H9 (cell line): Measurements from ENCODE around the gene NOS1AP. TPM values are rescaled to one million over a fixed set of nuclear protein-coding genes. Genes with fewer than 3 reads are reported as not detected.

Source experiments
- DNase-seq: peaks from one replicate; pipeline ENCODE4 v3.0.0-alpha.2; 2017
- H2AFZ ChIP-seq: one replicate; pipeline ENCODE4 v1.6.1; 2013; ENCODE audit warnings: mild to moderate bottlenecking, low read length, control low read depth, moderate library complexity
- H2AK5ac ChIP-seq: 2 replicates; pipeline ENCODE4 v1.6.1; 2013; ENCODE audit warnings: low read length, control low read depth, mixed read lengths; ENCODE audit not compliant: insufficient read length
- H2BK120ac ChIP-seq: one replicate; pipeline ENCODE4 v1.6.1; 2013; ENCODE audit warnings: low read depth, mild to moderate bottlenecking, low read length, control low read depth, inconsistent platforms; ENCODE audit not compliant: poor library complexity, severe bottlenecking
- H2BK12ac ChIP-seq: 2 replicates; pipeline ENCODE4 v1.6.1; 2013; ENCODE audit warnings: low read length, control low read depth, mixed read lengths, low read depth; ENCODE audit not compliant: insufficient read length
- H2BK15ac ChIP-seq: 2 replicates; pipeline ENCODE4 v1.6.1; 2013; ENCODE audit warnings: low read depth, low read length, control low read depth
- H2BK20ac ChIP-seq: one replicate; pipeline ENCODE4 v1.6.1; 2013; ENCODE audit warnings: low read depth, mild to moderate bottlenecking, low read length, control low read depth, inconsistent platforms; ENCODE audit not compliant: poor library complexity, severe bottlenecking
- H2BK5ac ChIP-seq: 2 replicates; pipeline ENCODE4 v1.6.1; 2013; ENCODE audit warnings: low read length, control low read depth, mixed read lengths; ENCODE audit not compliant: insufficient read length
- H3K14ac ChIP-seq: 2 replicates; pipeline ENCODE4 v1.6.1; 2013; ENCODE audit warnings: low read length, control low read depth; ENCODE audit not compliant: insufficient read depth
- H3K18ac ChIP-seq: 2 replicates; pipeline ENCODE4 v1.6.1; 2013; ENCODE audit warnings: low read depth, mild to moderate bottlenecking, mixed read lengths, low read length, control low read depth; ENCODE audit not compliant: insufficient read length
- H3K23ac ChIP-seq: 2 replicates; pipeline ENCODE4 v1.6.1; 2013; ENCODE audit warnings: low read length, control low read depth, mixed read lengths, low read depth; ENCODE audit not compliant: insufficient read length
- H3K23me2 ChIP-seq: 2 replicates; pipeline ENCODE4 v1.6.1; 2013; ENCODE audit warnings: low read depth, mild to moderate bottlenecking, mixed read lengths, low read length, control low read depth; ENCODE audit not compliant: insufficient read length, poor library complexity, severe bottlenecking
- H3K27ac ChIP-seq: 2 replicates; pipeline ENCODE4 v1.5.1; 2013; ENCODE audit warnings: low read length, control low read depth, mixed read lengths, low read depth; ENCODE audit not compliant: insufficient read length
- H3K27me3 ChIP-seq: 2 replicates; pipeline ENCODE4 v1.6.1; 2013; ENCODE audit warnings: low read length, control low read depth, inconsistent platforms; ENCODE audit not compliant: insufficient read depth
- H3K4ac ChIP-seq: 2 replicates; pipeline ENCODE4 v1.6.1; 2013; ENCODE audit warnings: low read depth, mild to moderate bottlenecking, control low read depth, inconsistent platforms, low read length, moderate library complexity
- H3K4me1 ChIP-seq: 2 replicates; pipeline ENCODE4 v1.6.1; 2013; ENCODE audit warnings: low read length, control low read depth, inconsistent platforms; ENCODE audit not compliant: insufficient read depth
- H3K4me2 ChIP-seq: 2 replicates; pipeline ENCODE4 v1.6.1; 2013; ENCODE audit warnings: low read length, control low read depth, mixed read lengths; ENCODE audit not compliant: insufficient read length, insufficient read depth
- H3K56ac ChIP-seq: 2 replicates; pipeline ENCODE4 v1.6.1; 2013; ENCODE audit warnings: low read depth, mild to moderate bottlenecking, mixed read lengths, low read length, control low read depth; ENCODE audit not compliant: insufficient read length
- H3K79me1 ChIP-seq: 2 replicates; pipeline ENCODE4 v1.6.1; 2013; ENCODE audit warnings: low read depth, mild to moderate bottlenecking, moderate library complexity, low read length, control low read depth, inconsistent platforms; ENCODE audit not compliant: insufficient read depth, poor library complexity, severe bottlenecking
- H3K79me2 ChIP-seq: 2 replicates; pipeline ENCODE4 v1.6.1; 2013; ENCODE audit warnings: low read length, control low read depth, inconsistent platforms; ENCODE audit not compliant: insufficient read depth
- H3K9ac ChIP-seq: 2 replicates; pipeline ENCODE4 v1.6.1; 2013; ENCODE audit warnings: low read length, control low read depth, mixed read lengths; ENCODE audit not compliant: insufficient read length; ENCODE audit errors: extremely low read depth
- H3K9me3 ChIP-seq: one replicate; pipeline ENCODE4 v1.6.1; 2013; ENCODE audit warnings: low read depth, low read length, inconsistent platforms; ENCODE audit not compliant: control insufficient read depth
- H3T11ph ChIP-seq: one replicate; pipeline ENCODE4 v1.6.1; 2013; ENCODE audit warnings: mild to moderate bottlenecking, low read length, control low read depth, inconsistent platforms
- H4K20me1 ChIP-seq: one replicate; pipeline ENCODE4 v1.6.1; 2013; ENCODE audit not compliant: control insufficient read depth, insufficient read length, insufficient read depth
- H4K5ac ChIP-seq: 2 replicates; pipeline ENCODE4 v1.6.1; 2013; ENCODE audit warnings: low read depth, mild to moderate bottlenecking, mixed read lengths, low read length, control low read depth; ENCODE audit not compliant: insufficient read length
- H4K8ac ChIP-seq: replicated peaks from 2 replicates; pipeline ENCODE4 v1.6.1; 2013; ENCODE audit warnings: low read length, control low read depth, mixed read lengths, low read depth; ENCODE audit not compliant: insufficient read length
- H4K91ac ChIP-seq: 2 replicates; pipeline ENCODE4 v1.6.1; 2013; ENCODE audit warnings: low read depth, mild to moderate bottlenecking, moderate library complexity, mixed read lengths, low read length, control low read depth; ENCODE audit not compliant: insufficient read length
- H3K27ac Mint-ChIP-seq, 3 experiments: 2 replicates in 2 of 3; 3 replicates in 1 of 3; pipeline ENCODE4 v1.8.0; 2020 to 2021; ENCODE audit warnings: mixed read lengths in 3 of 3, mild to moderate bottlenecking in 1 of 3, moderate library complexity in 1 of 3
- H3K27me3 Mint-ChIP-seq: 2 replicates; pipeline ENCODE4 v1.8.0; 2021; ENCODE audit warnings: low read depth, mild to moderate bottlenecking, moderate library complexity, mixed read lengths
- H3K36me3 Mint-ChIP-seq, 3 experiments: 2 replicates in 2 of 3; 3 replicates in 1 of 3; pipeline ENCODE4 v1.8.0; 2020 to 2021; ENCODE audit warnings: low read depth in 3 of 3, mixed read lengths in 3 of 3; ENCODE audit not compliant: insufficient read depth in 1 of 3
- H3K4me1 Mint-ChIP-seq, 2 experiments: 2 replicates each; pipeline ENCODE4 v1.8.0; 2020; ENCODE audit warnings: mixed read lengths in 2 of 2
- H3K4me3 Mint-ChIP-seq, 2 experiments: 2 replicates in 1 of 2; 3 replicates in 1 of 2; pipeline ENCODE4 v1.8.0; 2020 to 2021; ENCODE audit warnings: mild to moderate bottlenecking in 2 of 2, mixed read lengths in 2 of 2, moderate library complexity in 1 of 2
- H3K9me3 Mint-ChIP-seq, 2 experiments: 2 replicates in 1 of 2; 3 replicates in 1 of 2; pipeline ENCODE4 v1.8.0; 2020; ENCODE audit warnings: mild to moderate bottlenecking in 2 of 2, mixed read lengths in 2 of 2, moderate library complexity in 1 of 2
- CTCF ChIP-seq: fragments of 200-600 bp; sonication (generic); conservative IDR thresholded peaks from 3 replicates; pipeline ENCODE4 v1.8.0; 2021; ENCODE audit warnings: antibody characterized with exemption, mild to moderate bottlenecking
- WGBS: extraction: QIAGEN DNeasy Blood & Tissue Kit; methylation state at CpG from one replicate; pipeline ENCODE4 v1.1.7; 2013; ENCODE audit warnings: missing lambda C conversion rate, low lambda C conversion rate, mixed read lengths; ENCODE audit not compliant: insufficient read length; ENCODE audit errors: extremely low coverage; 5-methylcytosine and 5-hydroxymethylcytosine counted together
- total RNA-seq: library from RNA; stranded (reverse); gene quantifications from 2 replicates; pipeline ENCODE4 v1.2.1, GENCODE V29; 2021

The NOS1AP gene
- total RNA-seq, 1 experiment from 2014 or later, result 8.4 TPM

GRCh38 chr1:162067466-162067865, 2.0 kb upstream of the NOS1AP start:
- WGBS, result no CpG with 5 or more reads among the region's 1 CpG
- Mint-ChIP-seq H3K4me1 (peaks cover 38 to 39% of the 10 kb centered on the region in 2 experiments), H3K27ac (no peak overlapping the region)

More at GRCh38 chr1:162067466-162067865, 2.0 kb upstream of the NOS1AP start:
- Histone ChIP-seq H2AFZ (no peak overlapping the region), H3K79me2 (peaks cover 2% of the 10 kb centered on the region; the same call in 1 of the 2 replicates), H3K27me3 (no peaks in the 10 kb centered on the region), H4K5ac (no peak overlapping the region), H3K14ac (no peak overlapping the region), H2BK120ac (no peak overlapping the region), H2BK12ac (no peak overlapping the region), H2BK5ac (no peak overlapping the region), H3K9me3 (no peaks in the 10 kb centered on the region), H4K8ac (no peak overlapping the region), H2BK20ac (no peak overlapping the region), H2BK15ac (no peak overlapping the region), H3K23ac (no peak overlapping the region), H3K4me1 (peaks cover 9% of the 10 kb centered on the region), H3K27ac (no peak overlapping the region), H4K91ac (no peak overlapping the region), H2AK5ac (no peak overlapping the region), H4K20me1 (no peaks in the 10 kb centered on the region), H3K4ac (no peak overlapping the region), H3K23me2 (peaks cover 16% of the 10 kb centered on the region), H3K9ac (no peak overlapping the region), H3K56ac (no peak overlapping the region), H3K4me2 (no peak overlapping the region), H3K18ac (no peak overlapping the region), H3T11ph (no peak overlapping the region), H3K79me1 (no peaks in the 10 kb centered on the region)
- no peak overlapping the region for H3K4me3 Mint-ChIP-seq
- peaks cover 5% of the 10 kb centered on the region for H3K27me3 Mint-ChIP-seq
- 0 out of 7 replicates have a peak, but pooled peaks cover 0 to 3% (median 0%) of the 10 kb centered on the region in 3 experiments for H3K36me3 Mint-ChIP-seq
- no peak for TF ChIP-seq CTCF
- H3K9me3 Mint-ChIP-seq, result no peaks in the 10 kb centered on the region; a peak in 1 of 5 replicates
- no peak for DNase-seq
